ENCODE measurements around the gene C22orf31.

GRCh38 chr22:29039148-29039547, 22.5 kb downstream of the C22orf31 start:
- no peak for TF ChIP-seq CTCF (IDR thresholded peaks at IDR 0.05; ENCODE audit: low read length)
- no peak for TF ChIP-seq EZH2 (optimal IDR thresholded peaks at IDR 0.05; ENCODE audit: low read depth, low read length)
- no peak for TF ChIP-seq EZH2phosphoT487 (IDR thresholded peaks at IDR 0.05; ENCODE audit: low read length)

Data from MM.1S (cell line).